HG02623 (cell line): ENCODE data around the gene RAB3IL1.

Experiments
- ATAC-seq: cut with Tn5 transposase; IDR thresholded peaks from one replicate; pipeline ENCODE4 v1.9.1; 2021; ENCODE audit warnings: moderate library complexity; ENCODE audit not compliant: unreplicated experiment

RAB3IL1 gene

DNA sequence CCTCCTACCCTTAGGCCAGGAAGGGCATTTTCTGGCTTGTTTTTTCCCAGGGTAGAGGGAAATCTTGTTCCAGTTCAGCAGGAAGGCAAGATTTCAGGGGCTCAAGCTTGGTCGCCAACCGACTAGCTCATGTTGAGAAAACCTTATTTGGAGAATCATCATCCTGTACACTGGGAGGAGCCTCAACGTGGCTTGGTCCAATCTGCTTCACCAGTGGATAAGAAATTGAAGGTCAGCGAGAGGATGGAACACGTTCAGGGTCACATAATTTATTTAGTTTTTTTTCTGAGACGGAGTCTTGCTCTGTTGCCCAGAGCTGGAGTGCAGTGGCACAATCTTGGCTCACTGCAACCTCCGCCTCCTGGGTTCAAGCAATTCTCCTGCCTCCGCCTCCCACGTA is 68.7 kb downstream of the RAB3IL1 start:
- ATAC-seq = no peak

DNA sequence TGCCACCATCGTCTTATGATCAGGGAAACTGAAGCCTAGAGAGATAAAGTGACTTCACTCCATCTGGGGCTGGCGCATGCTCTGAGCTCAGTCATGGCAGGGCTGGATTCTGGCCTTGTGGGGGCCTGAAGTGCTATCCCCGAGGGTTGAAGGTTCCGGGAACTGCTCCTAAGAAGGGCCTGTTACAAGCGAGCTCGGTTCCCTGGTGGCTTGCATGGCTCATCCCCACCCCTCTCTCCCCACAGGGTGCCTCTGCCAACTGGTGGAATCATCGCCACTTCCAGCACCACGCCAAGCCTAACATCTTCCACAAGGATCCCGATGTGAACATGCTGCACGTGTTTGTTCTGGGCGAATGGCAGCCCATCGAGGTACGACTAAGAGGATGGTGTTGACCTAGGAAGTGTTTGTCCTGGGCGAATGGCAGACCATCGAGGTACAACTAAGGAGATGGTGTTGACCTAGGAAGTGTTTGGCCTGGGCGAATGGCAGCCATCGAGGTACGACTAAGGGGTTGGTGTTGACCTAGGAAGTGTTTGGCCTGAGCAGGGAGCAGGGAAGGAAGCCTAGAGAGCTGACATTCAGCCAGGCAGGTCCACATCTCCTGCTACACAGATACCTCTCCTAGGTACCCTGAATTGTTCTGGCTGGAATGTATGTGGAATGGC is 69.3 kb downstream of the RAB3IL1 start:
- no peak for ATAC-seq
